Renal pelvis (tissue), 4 donors: ENCODE data around the gene LSS. TPM values are rescaled to one million over a fixed set of nuclear protein-coding genes. Genes with fewer than 3 reads are reported as not detected.
"Not testable (repeated sequence)": the region's sequence is repeated elsewhere in the genome, so short reads cannot be mapped to it uniquely, and the experiment has no call there.

Experiments used
- DNase-seq: peaks from one replicate; pipeline ENCODE4 v3.0.0-alpha.2; 2013
- polyA plus RNA-seq, 3 donors: library from polyadenylated mRNA; unstranded; fragments of 120-200 nt; gene quantifications; one replicate each; pipeline ENCODE4 v1.2.1, GENCODE V29; 2013; ENCODE audit not compliant: insufficient read length in 3 of 3

LSS gene
- polyA plus RNA-seq, 3 donors = 33.9 to 58.9 (median 52.0) TPM

GRCh38 chr21:46189213-46189958, 39.2 kb downstream of the LSS start:
- no peak for DNase-seq

DNA sequence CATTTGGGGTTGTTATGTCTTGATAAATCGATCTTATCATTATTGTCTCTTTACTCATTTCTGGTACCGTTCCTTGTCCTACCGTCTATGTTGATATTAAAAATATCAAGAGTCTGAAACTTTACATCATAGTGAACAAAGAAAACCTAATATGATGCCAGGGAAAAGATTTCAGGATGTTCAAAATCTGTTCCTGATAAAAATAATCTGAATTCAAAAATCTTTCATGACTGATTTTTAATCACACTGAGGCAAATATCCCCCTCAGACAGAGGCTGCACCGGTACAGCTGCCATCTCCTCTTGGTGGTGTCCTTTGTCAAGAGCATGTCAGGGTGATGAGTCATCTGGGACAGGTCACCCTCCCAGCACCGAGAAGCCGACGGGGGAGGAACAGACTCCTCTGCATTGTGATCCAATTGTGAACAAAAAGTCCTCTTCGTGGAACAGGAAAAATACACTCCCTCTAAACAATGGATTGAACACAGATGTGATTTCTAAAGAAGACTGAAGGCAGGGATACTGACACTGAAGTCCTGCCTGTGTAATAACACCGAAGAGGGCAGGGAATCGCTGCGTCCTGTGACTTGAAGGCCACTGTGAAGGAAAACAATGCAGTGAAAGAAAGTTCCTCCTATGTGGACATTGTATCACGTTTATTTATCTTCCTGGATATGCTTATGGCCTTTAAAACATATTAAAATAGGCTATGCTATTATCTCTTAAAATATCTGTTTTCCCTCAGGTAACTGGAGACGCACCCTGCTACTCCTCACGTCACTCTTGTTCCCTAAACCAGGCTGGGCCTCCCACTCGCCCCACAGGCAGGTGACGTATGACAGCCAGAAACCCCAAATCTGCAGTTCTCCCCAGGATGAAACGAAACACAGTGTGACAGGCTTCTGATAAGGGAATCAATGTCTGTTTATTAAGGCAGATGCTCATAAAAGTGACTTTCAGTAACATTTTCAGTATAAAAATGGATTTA, 40.1 kb downstream of the LSS start:
- no peak for DNase-seq

GRCh38 chr21:46187814-46188213, 40.8 kb downstream of the LSS start:
- DNase-seq = no peak

GRCh38 chr21:46187261-46187660, 41.3 kb downstream of the LSS start:
- no peak for DNase-seq

DNA sequence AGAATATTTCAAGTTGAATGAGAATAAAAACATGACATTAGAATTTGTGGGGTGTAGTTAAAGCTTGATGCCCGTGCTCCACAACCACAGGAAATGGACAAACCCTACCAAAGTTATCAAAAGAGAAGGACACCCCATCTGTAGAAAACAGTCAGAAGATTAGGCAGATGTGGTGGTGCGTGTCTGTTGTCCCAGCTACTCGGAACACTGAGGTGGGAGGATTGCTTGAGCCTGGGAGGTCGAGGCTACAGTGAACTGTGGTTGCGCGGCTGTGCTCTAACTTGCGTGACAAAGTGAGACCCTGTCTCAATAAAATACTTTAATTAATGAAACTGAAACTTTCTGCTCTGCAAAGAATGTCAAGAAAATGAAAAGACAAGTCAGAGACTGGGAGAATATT, 42.9 kb downstream of the LSS start:
- DNase-seq = no peak

GRCh38 chr21:46184625-46185555, 43.7 kb downstream of the LSS start:
- DNase-seq = peak; percentile 92

DNA sequence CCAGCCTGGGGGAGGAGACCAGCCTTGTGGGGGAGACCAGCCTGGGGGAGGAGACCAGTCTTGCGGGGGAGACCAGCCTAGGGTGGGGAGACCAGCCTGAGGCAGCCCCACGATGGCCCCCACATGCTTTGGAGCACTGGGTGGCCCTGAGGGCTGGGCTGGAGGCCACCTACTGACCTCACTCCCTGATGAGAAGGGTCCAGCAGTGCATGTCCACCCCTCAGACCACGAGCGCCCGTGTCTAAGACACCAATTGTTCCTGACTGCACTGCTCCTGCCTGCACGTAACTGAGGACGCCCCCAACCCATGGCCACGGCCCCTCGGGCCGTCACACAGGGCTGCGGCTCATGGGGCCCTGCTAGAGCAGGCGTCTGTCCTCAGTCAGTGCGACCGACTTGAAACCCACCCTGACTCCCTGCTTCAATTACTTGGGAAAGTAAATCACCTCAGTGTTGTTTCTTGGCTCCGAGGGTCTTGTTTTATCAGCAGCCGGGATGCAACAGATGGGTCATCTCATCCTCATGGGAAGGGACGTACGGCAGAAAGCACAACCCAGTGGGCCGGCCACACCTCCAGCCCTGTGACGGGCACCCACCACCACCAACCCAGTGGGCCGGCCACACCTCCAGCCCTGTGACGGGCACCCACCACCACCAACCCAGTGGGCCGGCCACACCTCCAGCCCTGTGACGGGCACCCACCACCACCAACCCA, 44.5 kb downstream of the LSS start, which contains the start of gene SPATC1L:
Gene SPATC1L (minus strand): TSS at position 550 of the 715 bp plus-strand sequence. CDS start 1,643 bp downstream, outside the sequence.
- DNase-seq = peak; percentile 91

GRCh38 chr21:46183337-46183909, 45.2 kb downstream of the LSS start:
- not testable (repeated sequence) for DNase-seq

DNA sequence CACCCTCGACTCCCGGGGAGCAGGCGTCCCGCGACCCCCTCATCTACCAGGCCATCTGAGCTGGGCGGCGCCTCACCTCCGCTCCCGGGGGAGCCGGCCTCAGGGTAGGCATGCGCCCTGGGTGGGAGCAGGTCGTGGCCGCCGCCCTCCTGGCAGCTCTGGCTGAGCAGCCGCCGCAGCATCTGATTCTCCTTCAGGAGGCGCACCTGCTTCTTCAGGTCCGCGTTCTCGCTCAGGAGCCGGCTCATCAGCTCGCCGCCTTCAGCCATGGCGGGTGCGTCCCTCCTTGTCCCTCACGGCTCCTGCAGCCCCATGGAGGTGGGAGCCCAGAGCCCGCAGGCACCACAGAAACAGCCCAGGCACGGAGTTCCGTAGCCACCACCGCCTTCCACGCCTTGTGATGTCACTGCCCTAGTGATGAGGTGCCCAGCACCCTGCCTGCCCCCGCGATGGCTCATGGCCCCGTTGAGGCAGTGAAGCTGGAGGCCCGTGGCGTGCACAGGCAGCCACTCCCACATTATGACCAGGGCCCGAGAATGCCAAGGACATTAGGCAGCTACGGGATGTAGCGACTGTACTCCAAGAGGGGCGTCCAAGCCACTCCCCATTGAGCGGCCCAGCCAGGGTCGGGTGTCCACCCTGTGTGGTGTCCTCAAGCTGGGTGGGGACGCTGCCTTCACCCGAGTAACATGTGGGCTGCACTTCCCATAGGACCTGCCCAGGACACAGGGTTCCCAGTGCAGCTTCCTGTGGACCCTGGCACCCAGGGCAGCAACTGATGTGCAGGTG, 45.8 kb downstream of the LSS start:
- no peak for DNase-seq

DNA sequence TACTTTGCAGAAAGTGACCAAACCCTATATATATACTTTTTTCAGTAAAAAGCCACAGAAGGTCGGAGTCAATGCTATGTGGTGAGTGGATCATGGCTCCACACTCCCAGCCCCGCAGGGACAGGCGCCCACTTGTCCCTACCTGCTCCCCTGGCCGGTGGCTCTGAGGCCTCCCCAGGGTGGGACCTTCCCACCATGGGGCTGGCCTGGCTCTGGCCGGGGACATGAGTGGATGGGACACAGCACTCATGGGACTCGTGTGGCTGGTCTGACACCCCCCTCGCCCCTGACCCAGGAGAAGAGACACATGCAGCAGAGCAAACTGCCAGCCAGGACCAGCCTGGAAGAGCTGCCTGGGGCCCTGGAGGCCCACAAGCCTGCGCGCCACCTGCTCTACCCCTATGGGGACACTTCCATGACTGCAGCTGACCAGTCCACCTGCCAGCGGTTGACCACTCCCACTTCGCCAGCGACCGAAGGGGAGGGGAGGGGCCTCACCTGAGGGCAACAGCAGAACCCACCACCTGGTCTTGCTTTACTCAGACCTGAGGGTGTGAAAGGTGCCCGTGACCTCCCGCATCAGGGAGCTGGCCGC, 46.5 kb downstream of the LSS start:
- DNase-seq = no peak

GRCh38 chr21:46181436-46181835, 47.1 kb downstream of the LSS start:
- DNase-seq = no peak

GRCh38 chr21:46180778-46181391, 47.7 kb downstream of the LSS start:
- no peak for DNase-seq

DNA sequence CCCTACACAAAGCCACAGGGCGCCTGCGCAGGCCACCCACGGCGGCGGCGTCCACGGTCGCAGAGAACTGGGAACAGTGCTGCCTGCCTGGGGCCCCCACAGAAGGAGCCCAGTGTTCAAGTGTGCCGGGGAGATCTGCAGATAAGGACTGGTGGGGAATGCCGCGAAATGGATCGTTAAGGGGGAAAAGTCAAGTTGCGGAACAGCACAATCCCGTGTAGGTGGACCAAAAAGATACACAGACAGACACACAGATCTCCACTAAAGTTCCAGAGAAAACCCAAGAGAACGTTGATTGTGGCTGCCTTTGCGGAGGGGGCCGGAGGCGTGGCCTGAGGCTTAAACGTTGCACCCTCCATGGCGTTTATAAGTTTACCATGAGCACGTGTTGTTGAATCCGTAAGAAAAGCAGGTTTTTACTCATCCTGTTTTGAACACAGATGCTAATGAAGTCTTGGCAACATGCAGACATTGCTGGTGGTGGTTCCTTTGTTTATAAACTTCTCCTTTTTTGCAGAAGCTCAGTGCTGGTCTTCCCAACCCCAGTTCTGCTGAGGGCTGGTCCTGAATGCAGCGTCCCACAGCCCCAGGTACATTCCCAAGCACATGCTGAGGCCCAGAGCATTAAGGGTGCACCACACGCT, 48.4 kb downstream of the LSS start:
- DNase-seq = no peak

- DNase-seq = no peak
These were observed 48.9 kb downstream of the LSS start for GRCh38 chr21:46179708-46180078.

DNA sequence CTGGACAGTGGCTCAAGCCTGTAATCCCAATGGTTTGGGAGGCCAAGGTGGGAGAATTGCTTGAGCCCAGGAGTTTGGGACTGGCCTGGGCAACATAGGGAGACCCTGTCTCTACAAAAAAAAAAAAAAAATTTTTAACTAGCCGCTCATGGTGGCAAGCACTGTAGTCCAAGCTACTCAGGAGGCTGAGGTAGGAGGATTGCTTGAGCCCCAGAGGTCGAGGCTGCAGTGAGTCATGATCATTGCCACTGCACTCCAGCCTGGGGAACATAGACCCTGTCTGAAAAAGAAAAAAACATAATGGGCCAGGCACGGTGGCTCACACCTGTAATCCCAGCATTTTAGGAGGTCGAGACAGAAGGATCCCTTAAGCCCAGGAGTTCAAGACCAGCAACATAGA, 49.6 kb downstream of the LSS start:
- DNase-seq = no peak

DNA sequence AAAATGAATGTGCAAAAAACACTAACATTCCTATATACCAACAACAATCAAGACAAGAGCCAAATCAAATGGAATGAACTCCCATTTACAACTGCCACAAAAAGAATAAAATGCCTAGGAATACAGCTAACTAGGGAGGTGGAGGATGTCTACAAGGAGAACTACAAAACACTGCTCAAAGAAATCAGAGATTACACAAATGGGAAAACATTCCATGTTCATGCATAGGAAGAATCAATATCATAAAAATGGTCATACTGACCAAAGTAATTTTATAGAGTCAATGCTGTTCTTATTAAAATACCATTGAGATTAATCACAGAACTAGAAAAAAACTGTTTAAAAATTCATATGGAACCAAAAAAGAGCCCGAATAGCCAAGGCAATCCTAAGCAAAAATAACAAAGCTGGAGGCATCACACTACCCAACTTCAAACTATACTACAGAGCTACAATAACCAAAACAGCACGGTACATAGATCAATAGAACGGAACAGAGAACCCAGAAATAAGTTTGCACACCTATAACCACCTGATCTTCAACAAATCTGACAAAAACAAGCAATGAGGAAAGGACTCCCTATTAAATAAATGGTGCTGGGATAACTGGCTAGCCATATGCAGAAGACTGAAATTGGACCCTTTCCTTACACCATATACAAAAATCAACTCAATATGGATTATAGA, 52.0 kb downstream of the LSS start:
- not testable (repeated sequence) for DNase-seq

GRCh38 chr21:46173573-46173972, 55.0 kb downstream of the LSS start:
- DNase-seq = no peak
